Stimulated activated CD4-positive, alpha-beta T cell treated with anti-CD3 and anti-CD28 coated beads, Interleukin-12 subunit alpha, Interleukin-12 subunit beta, amount 100 ng/mL, for 48 hours (primary cell): ENCODE data around the gene CA12.
A peak's percentile ranks its signal among the peaks of the same experiment; 100 is the strongest.
"Not testable (repeated sequence)": the region's sequence is repeated elsewhere in the genome, so short reads cannot be mapped to it uniquely, and the experiment has no call there.

Source experiments
- DNase-seq, 3 donors: peaks; one replicate each; pipeline ENCODE4 v3.0.0-alpha.2; 2020; ENCODE audit warnings: low read depth in 2 of 3, low spot score in 1 of 3

CA12 gene

GRCh38 chr15:63339006-63339766, 42.5 kb downstream of the CA12 start:
- no peak for DNase-seq

- no peak for DNase-seq
Measured at GRCh38 chr15:63338170-63338569, 43.5 kb downstream of the CA12 start.

DNA sequence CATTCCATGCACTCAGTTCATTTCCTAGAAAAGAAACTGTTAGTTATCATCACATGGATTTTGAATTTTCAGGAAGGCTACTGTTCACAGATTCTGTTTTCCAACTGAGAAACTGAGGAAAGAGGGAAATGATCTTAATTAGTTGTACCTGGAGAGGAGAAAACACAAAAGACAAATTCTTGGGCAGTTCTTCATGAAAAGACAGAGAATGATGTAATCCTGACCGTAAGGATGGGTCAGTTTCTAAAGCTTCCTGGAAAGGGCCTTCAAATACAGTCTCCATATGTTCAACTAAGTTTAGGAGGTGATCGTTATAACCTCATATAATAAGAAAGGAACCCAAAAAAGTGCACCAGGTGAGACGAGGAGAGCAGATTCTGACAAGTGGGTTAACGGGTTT, 44.6 kb downstream of the CA12 start:
- no peak for DNase-seq

- DNase-seq = no peak
Measured at GRCh38 chr15:63335543-63336240, 46.0 kb downstream of the CA12 start.

- no peak for DNase-seq
Measured at GRCh38 chr15:63334821-63335220, 46.8 kb downstream of the CA12 start.

- no peak for DNase-seq
Measured at GRCh38 chr15:63332367-63333124, 49.1 kb downstream of the CA12 start.

DNA sequence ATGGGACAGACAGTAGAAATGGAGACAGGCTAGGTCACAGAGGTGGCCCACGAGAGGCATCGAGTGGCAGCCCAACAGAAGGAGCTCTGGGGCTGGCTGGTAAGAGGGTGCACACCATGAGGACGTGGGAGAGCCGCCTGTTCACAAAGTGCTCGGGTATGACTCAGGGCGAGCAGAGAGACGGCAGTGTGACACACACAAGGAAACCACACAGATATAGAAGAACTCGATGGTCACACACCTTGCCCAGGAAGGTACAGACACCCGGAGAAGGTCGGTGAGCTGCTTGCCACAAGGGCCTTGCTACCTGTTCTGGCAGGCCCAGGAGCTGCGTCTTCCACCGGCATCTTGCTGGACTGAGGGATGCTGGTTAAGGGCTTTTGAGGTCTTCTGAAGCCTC, 50.2 kb downstream of the CA12 start:
- no peak for DNase-seq

- DNase-seq = no peak
Measured at GRCh38 chr15:63330926-63331325, 50.7 kb downstream of the CA12 start.

- DNase-seq = no peak
Measured at GRCh38 chr15:63329567-63330350, 51.9 kb downstream of the CA12 start.

GRCh38 chr15:63327648-63328421, 53.8 kb downstream of the CA12 start:
- no peak for DNase-seq

- peak in 1 of 3 donors; percentile 7 for DNase-seq
Measured at GRCh38 chr15:63324770-63325169, 56.9 kb downstream of the CA12 start.

DNA sequence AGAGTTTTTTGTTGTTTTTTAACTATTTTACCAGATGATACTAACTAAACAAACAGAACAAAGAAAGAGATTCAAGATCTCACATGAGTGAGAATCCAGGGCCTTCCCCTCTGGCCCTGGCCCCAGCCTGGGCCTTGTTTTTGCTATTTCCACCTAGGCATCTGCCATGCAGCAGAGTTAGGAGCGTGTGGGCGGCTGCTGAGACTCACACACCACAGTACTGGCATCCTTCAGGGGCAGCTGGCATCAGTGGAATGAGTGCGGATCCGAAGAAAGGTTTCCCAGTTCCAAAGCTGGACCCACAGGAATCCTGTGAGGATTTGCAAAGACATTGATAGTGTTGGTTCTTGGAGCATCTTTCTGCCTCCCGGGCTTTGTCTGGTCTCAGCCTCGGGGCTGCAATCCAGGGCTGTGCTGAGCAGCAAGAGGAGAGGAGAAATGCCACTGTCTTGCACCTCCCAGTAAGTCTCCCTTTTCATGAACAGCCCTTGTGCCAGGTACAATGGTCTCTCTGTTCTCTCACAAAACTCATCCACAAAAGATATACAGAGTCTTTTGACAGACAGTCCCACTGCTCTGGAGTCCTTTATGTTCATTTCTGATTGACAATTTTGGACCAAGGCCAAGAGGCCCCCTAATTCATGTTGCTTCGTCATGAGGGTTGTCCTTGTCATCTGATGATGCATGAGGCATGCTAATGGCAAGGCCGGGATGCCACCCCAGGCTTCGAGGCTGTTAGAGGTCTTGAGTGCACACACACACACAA, 57.7 kb downstream of the CA12 start:
- no peak for DNase-seq

GRCh38 chr15:63322541-63322940, 59.1 kb downstream of the CA12 start:
- no peak for DNase-seq

DNA sequence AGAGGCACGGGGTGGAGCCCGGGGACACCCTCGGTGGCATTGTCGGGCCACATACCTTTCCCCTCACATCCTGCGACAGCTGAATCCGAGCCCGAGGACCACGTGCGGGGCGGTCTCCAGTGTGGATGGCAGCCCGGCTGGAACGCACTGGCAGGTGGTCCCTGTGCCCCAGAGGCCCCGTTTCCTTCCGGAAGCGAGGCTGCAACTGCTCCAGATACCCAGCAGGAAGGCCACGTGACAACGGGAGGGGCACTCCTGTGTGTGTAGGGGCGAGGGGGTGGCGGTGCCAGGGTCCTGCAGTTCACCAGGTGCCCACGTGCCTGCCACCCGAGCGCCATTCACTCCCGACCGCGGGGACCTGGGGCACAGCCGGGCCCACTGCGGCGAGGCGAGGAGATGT, 60.2 kb downstream of the CA12 start:
- no peak for DNase-seq

GRCh38 chr15:63320981-63321380, 60.7 kb downstream of the CA12 start:
- not testable (repeated sequence) for DNase-seq

- DNase-seq = not testable (repeated sequence)
Measured at GRCh38 chr15:63320446-63320845, 61.2 kb downstream of the CA12 start.

GRCh38 chr15:63319065-63319464, 62.6 kb downstream of the CA12 start:
- no peak for DNase-seq

GRCh38 chr15:63318344-63318743, 63.3 kb downstream of the CA12 start:
- DNase-seq = no peak

- no peak for DNase-seq
Measured at GRCh38 chr15:63314409-63314808, 67.2 kb downstream of the CA12 start.

- no peak for DNase-seq
Measured at GRCh38 chr15:63313825-63314224, 67.8 kb downstream of the CA12 start.
